Ovary (tissue), 3 donors: ENCODE measurements around the gene C2CD2L.

Source experiments
- CTCF ChIP-seq, 3 donors: fragments of 450-650 bp in 2 of 3; fragments of 200-600 bp in 1 of 3; IDR thresholded peaks; one replicate each; pipeline versions ENCODE4 v1.5.1 to v1.8.0; 2016 to 2022; ENCODE audit warnings: antibody characterized with exemption in 3 of 3, mild to moderate bottlenecking in 1 of 3
- POLR2A ChIP-seq: fragments of 450-650 bp; IDR thresholded peaks from one replicate; pipeline ENCODE4 v1.6.1; 2017; ENCODE audit warnings: antibody characterized with exemption, mild to moderate bottlenecking, moderate library complexity
- donor health status: DM: no; HTN: no; CAD: no.

DNA sequence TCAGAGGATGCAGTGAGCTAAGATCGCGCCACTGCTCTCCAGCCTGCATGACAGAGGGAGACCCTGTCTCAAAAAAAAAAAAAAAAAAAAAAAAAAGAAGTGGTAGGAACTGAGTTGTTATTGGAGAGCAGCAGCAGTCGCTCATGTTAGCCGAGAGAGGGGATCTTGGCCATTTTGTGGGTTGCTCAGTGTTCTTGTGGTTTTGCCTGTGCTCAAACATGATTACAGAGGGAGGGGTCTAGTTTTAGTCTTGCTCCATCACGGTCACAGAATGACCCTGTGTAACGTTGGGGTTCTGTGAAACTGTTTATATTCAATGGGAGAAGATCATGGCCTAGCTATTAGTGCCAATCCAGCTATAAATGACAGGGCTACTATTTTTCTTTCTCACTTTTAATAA is 7.4 kb upstream of the C2CD2L start:
- TF ChIP-seq CTCF (IDR thresholded peaks at IDR 0.05) = no peak
- TF ChIP-seq POLR2A = no peak
